Measurements from ENCODE around the gene ST7.
A peak's percentile ranks its signal among the peaks of the same experiment; 100 is the strongest.

Gene ST7

GRCh38 chr7:117032810-117033209, 79.5 kb downstream of the ST7 start:
- TF ChIP-seq ZFX (IDR thresholded peaks at IDR 0.05; ENCODE audit: borderline replicate concordance) (no peak), CTCF (IDR thresholded peaks at IDR 0.05) (no peak)
- H3K27ac ChIP-seq, result no peak overlapping the region

- no peak overlapping the region for H3K27ac ChIP-seq
- no peak for TF ChIP-seq ZFX (IDR thresholded peaks at IDR 0.05; ENCODE audit: borderline replicate concordance)
- TF ChIP-seq CTCF (IDR thresholded peaks at IDR 0.05), result no peak
Measured at GRCh38 chr7:117034851-117035464, 81.7 kb downstream of the ST7 start.

- H3K27ac ChIP-seq, result 0 out of 2 replicates have a peak overlapping the region, but pooled peaks have one; percentile 4
- TF ChIP-seq ZFX (IDR thresholded peaks at IDR 0.05; ENCODE audit: borderline replicate concordance) (no peak), CTCF (IDR thresholded peaks at IDR 0.05) (no peak)
Measured at GRCh38 chr7:117035465-117035862, 82.2 kb downstream of the ST7 start.

GRCh38 chr7:117036053-117036669, 82.9 kb downstream of the ST7 start:
- TF ChIP-seq CTCF (IDR thresholded peaks at IDR 0.05), result no peak
- no peak for TF ChIP-seq ZFX (IDR thresholded peaks at IDR 0.05; ENCODE audit: borderline replicate concordance)
- H3K27ac ChIP-seq, result peak overlapping the region; percentile 4; the same call in 1 of the 2 replicates

- peak overlapping the region; percentile 4; the same call in 1 of the 2 replicates for H3K27ac ChIP-seq
- TF ChIP-seq CTCF (IDR thresholded peaks at IDR 0.05) (no peak), ZFX (IDR thresholded peaks at IDR 0.05; ENCODE audit: borderline replicate concordance) (no peak)
Measured at GRCh38 chr7:117036836-117037235, 83.5 kb downstream of the ST7 start.

- TF ChIP-seq CTCF (IDR thresholded peaks at IDR 0.05), result no peak
- no peak for TF ChIP-seq ZFX (IDR thresholded peaks at IDR 0.05; ENCODE audit: borderline replicate concordance)
- H3K27ac ChIP-seq, result no peak overlapping the region
Measured at GRCh38 chr7:117038408-117038807, 85.1 kb downstream of the ST7 start.

GRCh38 chr7:117041007-117041406, 87.7 kb downstream of the ST7 start:
- no peak overlapping the region for H3K27ac ChIP-seq
- no peak for TF ChIP-seq CTCF (IDR thresholded peaks at IDR 0.05)
- TF ChIP-seq ZFX (IDR thresholded peaks at IDR 0.05; ENCODE audit: borderline replicate concordance), result no peak

All from 22Rv1 (cell line).